ENCODE results near the gene FOXL3.
"Not testable (repeated sequence)": the region's sequence is repeated elsewhere in the genome, so short reads cannot be mapped to it uniquely, and the experiment has no call there.

The FOXL3 gene

DNA sequence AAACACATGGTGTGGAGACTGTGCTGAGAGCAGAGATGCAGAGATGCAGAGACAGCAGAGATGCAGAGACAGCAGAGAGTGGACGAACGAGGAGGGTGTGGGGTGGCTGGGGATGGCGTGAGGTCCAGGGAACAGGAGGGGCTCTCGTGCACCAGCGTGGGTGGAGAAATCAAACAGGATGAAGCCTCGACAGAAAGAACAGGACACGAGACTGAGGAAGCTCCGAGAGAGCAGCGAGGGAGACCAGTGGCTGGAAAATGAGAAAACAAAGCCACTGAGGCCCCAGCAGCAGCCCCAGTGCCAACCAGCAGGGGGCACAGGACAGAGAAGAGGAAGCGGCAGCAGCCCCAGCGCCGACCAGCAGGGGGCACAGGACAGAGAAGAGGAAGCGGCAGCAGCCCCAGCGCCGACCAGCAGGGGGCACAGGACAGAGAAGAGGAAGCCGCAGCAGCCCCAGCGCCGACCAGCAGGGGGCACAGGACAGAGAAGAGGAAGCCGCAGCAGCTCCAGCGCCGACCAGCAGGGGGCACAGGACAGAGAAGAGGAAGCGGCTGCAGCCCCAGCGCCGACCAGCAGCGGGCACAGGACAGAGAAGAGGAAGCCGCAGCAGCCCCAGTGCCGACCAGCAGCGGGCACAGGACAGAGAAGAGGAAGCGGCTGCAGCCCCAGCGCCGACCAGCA is 27.2 kb upstream of the FOXL3 start:
- H3K9me3 ChIP-seq (ENCODE audit: control insufficient read depth in 1 of 2, low read length in 2 of 2): not testable (repeated sequence)

DNA sequence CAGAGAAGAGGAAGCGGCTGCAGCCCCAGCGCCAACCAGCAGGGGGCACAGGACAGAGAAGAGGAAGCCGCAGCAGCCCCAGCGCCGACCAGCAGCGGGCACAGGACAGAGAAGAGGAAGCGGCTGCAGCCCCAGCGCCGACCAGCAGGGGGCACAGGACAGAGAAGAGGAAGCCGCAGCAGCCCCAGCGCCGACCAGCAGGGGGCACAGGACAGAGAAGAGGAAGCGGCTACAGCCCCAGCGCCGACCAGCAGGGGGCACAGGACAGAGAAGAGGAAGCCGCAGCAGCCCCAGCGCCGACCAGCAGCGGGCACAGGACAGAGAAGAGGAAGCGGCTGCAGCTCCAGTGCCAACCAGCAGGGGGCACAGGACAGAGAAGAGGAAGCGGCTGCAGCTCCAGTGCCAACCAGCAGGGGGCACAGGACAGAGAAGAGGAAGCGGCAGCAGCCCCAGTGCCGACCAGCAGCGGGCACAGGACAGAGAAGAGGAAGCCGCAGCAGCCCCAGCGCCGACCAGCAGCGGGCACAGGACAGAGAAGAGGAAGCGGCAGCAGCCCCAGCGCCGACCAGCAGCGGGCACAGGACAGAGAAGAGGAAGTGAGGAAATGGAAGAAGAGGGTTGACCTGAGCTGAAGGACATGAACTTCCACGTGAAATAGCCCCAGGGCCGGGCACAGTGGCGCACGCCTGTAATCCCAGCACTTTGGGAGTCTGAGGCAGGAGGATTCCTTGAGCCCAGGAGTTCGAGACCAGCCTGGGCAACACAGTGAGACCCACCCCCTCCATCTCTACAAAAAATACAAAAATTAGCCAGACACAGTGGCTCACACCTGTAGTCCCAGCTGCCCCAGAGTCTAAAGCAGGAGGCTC is 26.3 kb upstream of the FOXL3 start:
- H3K27ac ChIP-seq (ENCODE audit: low read length); H3K9me3 ChIP-seq (ENCODE audit: control insufficient read depth in 1 of 2, low read length in 2 of 2); H3K4me1 ChIP-seq (ENCODE audit: control insufficient read depth in 1 of 2, insufficient read depth in 2 of 2, low read length in 2 of 2); H3K27me3 ChIP-seq (ENCODE audit: low read depth, low read length); H3K4me3 ChIP-seq (ENCODE audit: low read depth in 1 of 2, low read length in 2 of 2): not testable (repeated sequence)
- peaks cover 6 to 31% of the 10 kb centered on the region in 2 donors for H3K36me3 ChIP-seq (ENCODE audit: control insufficient read depth in 1 of 2, insufficient read depth in 2 of 2, low read length in 2 of 2)

More for the DNA sequence above, 27.2 kb upstream of the FOXL3 start:
- not testable (repeated sequence) for H3K4me3 ChIP-seq (ENCODE audit: low read depth in 1 of 2, low read length in 2 of 2); H3K27me3 ChIP-seq (ENCODE audit: low read depth, low read length); H3K4me1 ChIP-seq (ENCODE audit: control insufficient read depth in 1 of 2, insufficient read depth in 2 of 2, low read length in 2 of 2); H3K27ac ChIP-seq (ENCODE audit: low read length)
- peaks cover 10 to 35% of the 10 kb centered on the region in 2 donors for H3K36me3 ChIP-seq (ENCODE audit: control insufficient read depth in 1 of 2, insufficient read depth in 2 of 2, low read length in 2 of 2)

DNA sequence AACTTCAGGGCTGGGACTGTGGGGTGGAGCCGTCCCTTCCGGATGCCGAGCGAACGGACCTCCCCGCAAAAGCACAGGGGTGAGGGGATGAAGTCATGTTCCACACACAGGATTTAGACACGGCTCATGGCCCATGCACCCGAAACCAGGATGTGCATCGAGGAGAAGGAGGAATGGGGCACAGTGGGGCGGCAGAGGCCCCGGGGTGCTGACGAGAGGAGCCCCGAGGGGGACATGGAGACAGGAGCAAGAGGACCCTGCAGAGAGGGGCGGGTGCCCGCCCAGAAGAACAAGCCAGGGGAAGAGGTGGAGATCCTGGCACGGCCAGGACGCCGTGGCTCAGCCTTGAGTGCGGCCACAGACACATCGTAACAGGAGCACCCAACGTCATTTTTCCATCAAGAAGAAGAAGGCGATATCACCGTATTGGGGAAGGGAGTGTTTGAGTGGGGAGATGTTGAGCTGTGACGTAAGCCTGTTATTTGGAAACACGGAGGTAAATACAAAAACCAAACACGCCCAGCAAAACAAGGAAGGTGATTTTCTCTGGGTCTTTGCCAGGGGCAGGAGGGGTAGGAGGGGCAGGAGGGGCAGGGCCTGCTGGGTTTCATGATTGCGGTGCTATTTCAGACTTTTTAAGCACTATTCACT is 25.3 kb upstream of the FOXL3 start:
- Histone ChIP-seq H3K9me3 (ENCODE audit: control insufficient read depth in 1 of 2, low read length in 2 of 2) (no peaks in the 10 kb centered on the region), H3K4me3 (ENCODE audit: low read depth in 1 of 2, low read length in 2 of 2) (no peak overlapping the region), H3K36me3 (ENCODE audit: control insufficient read depth in 1 of 2, insufficient read depth in 2 of 2, low read length in 2 of 2) (peaks cover 0 to 22% of the 10 kb centered on the region in 2 donors), H3K27ac (ENCODE audit: low read length) (no peak overlapping the region), H3K27me3 (ENCODE audit: low read depth, low read length) (no peaks in the 10 kb centered on the region), H3K4me1 (ENCODE audit: control insufficient read depth in 1 of 2, insufficient read depth in 2 of 2, low read length in 2 of 2) (no peaks in the 10 kb centered on the region)

DNA sequence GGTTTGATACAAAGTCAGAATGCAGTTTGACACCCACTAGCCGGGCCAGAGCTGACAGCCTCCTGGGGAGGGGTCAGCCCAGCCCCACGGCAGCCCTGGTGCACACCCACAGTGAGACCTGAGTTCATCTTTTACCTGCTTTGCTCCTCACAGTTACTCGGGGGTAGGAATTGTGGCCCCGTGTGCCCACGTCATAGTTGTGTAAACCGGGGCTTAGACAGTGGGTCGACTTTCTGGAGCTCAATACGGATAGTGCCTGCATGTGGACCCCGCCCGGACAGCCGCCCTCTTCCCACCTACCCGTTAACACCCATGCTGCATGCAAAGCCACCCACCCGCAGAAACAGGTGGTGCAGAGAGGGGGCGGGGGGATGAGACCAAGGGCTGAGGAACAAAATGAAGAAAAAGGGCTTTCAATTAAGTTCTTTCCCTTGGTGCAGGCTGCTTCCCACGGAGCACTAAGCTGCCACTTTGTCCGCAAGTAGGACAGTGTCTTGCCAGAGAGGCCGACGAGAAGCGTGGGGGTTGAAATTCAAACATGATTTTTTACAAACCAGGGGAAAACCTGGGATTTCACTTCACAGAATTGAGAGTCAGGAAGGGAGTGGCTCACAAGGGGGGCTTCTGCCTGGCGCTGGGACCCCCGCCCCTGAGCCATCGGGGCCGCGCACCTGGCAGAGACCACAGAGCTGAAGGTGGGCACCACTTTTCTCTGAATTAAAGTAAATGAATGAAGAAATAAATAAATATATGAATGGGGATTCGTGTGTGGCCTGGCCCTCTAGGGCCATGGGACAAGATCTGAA is 24.6 kb upstream of the FOXL3 start:
- no peaks in the 10 kb centered on the region for H3K9me3 ChIP-seq (ENCODE audit: control insufficient read depth in 1 of 2, low read length in 2 of 2)
- H3K36me3 ChIP-seq (ENCODE audit: control insufficient read depth in 1 of 2, insufficient read depth in 2 of 2, low read length in 2 of 2): peaks cover 0 to 15% of the 10 kb centered on the region in 2 donors
- no peak overlapping the region for H3K27ac ChIP-seq (ENCODE audit: low read length)
- H3K4me1 ChIP-seq (ENCODE audit: control insufficient read depth in 1 of 2, insufficient read depth in 2 of 2, low read length in 2 of 2): no peaks in the 10 kb centered on the region
- no peaks in the 10 kb centered on the region for H3K27me3 ChIP-seq (ENCODE audit: low read depth, low read length)
- no peak overlapping the region for H3K4me3 ChIP-seq (ENCODE audit: low read depth in 1 of 2, low read length in 2 of 2)

DNA sequence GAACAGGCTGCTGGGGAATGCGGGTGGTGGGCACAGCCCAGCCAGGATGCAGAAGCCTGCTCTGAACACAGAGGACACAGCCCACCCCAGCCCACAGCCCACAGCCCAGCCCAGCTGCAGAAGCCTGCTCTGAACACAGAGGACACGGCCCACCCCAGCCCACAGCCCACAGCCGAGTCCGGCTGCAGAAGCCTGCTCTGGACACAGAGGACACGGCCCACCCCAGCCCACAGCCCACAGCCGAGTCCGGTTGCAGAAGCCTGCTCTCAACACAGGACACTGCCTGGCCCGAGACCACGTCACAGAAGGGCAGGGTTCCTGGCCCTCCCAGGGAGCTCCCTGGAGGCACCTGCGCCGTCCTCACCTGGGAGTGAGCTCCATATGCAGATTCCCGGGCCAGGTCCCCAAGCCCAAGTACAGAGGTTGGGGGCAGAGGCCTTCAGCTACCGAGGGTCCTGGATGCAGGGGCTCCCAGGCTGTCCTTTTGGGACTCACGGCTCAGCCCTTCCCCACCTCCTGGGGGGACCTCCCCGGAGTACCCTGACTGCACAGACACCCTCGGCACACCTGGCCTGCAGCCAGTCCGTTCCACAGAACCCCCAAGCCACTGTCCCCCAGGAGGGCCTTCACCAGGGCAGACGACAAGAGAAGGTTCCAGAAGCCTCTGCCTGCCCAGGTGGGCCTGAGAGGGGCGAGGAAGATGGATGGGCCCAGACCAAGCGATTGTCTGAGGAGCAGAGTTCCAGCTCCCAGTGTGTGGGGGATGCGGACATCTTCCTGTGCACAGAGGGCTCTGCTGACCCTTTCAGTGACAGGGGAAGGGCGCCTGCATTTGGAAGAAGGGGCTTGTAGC is 23.7 kb upstream of the FOXL3 start:
- H3K4me3 ChIP-seq (ENCODE audit: low read depth in 1 of 2, low read length in 2 of 2): no peak overlapping the region
- no peaks in the 10 kb centered on the region for H3K4me1 ChIP-seq (ENCODE audit: control insufficient read depth in 1 of 2, insufficient read depth in 2 of 2, low read length in 2 of 2)
- peaks cover 0 to 6% of the 10 kb centered on the region in 2 donors for H3K36me3 ChIP-seq (ENCODE audit: control insufficient read depth in 1 of 2, insufficient read depth in 2 of 2, low read length in 2 of 2)
- H3K27ac ChIP-seq (ENCODE audit: low read length): no peak overlapping the region
- H3K27me3 ChIP-seq (ENCODE audit: low read depth, low read length): no peaks in the 10 kb centered on the region
- no peaks in the 10 kb centered on the region for H3K9me3 ChIP-seq (ENCODE audit: control insufficient read depth in 1 of 2, low read length in 2 of 2)

DNA sequence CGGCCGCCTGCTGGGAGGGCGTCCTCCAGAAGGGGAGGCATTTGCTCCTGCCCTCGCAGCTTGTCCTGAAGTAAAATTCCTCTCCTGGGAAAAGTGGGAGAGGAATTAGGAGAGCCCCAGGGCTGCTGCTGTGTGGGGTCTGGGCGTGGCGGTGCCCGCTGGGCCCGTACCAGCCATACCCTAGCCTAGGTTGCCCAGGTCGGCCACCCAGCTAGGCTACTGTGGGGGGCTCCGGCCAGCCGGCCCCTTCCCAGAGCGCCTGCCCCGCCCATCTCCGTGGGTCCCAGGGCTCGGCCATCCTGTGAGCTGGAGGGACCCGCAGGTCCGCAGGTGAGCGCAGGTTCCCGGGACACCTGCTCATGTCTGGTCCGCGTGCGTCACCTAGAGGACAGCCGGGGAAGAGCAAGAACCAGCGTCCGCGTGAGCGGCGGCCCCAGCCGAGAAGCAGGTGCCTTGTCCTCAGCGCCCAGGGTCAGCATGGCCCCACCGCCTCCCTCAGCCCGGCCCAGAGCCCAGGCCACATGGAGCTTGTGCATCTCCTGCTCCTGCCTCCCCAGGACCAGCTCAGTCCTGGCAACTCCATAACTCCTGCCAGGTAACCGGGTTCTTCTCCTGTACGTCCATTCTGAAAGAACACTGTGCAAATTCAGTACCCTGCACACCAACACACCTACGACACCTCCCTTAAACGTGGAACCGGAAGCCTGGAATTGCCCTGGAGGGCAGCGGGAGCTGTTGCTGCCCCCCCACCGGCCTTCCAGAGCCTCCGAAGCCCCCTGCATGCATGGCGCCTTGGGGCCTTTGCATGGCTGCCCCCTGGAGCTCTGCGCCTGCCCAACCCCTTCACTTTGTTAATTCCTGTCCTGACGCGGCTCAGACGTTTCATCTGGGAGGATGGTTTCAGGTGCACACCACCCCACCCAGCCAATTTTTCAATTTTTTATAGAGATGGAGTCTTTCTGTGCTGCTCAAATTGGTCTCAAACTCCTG is 22.8 kb upstream of the FOXL3 start:
- Histone ChIP-seq H3K36me3 (ENCODE audit: control insufficient read depth in 1 of 2, insufficient read depth in 2 of 2, low read length in 2 of 2) (no peaks in the 10 kb centered on the region), H3K4me1 (ENCODE audit: control insufficient read depth in 1 of 2, insufficient read depth in 2 of 2, low read length in 2 of 2) (no peaks in the 10 kb centered on the region), H3K27ac (ENCODE audit: low read length) (no peak overlapping the region), H3K27me3 (ENCODE audit: low read depth, low read length) (no peaks in the 10 kb centered on the region), H3K9me3 (ENCODE audit: control insufficient read depth in 1 of 2, low read length in 2 of 2) (no peaks in the 10 kb centered on the region), H3K4me3 (ENCODE audit: low read depth in 1 of 2, low read length in 2 of 2) (no peak overlapping the region)

DNA sequence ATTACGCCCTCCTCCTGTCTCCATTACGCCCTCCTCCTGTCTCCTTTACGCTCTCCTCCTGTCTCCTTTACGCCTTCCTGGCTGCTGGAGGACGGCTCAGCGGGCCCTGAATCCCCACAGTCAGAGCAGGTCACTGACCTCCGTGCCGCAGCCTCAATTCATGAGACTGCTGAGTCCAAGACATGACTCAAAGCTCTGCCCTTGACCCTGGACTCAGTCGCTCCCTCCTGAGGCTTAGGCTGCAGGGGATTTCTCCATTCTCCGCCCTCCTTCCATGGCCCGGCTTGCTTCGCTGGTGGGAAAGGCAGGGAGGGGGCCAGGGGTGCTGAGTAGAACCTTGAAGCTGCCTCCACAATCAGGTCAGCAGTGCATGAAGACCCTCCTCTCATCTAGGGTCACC is 21.0 kb upstream of the FOXL3 start:
- no peaks in the 10 kb centered on the region for H3K36me3 ChIP-seq (ENCODE audit: control insufficient read depth in 1 of 2, insufficient read depth in 2 of 2, low read length in 2 of 2)
- H3K4me3 ChIP-seq (ENCODE audit: low read depth in 1 of 2, low read length in 2 of 2): no peak overlapping the region
- no peak overlapping the region for H3K27ac ChIP-seq (ENCODE audit: low read length)
- H3K27me3 ChIP-seq (ENCODE audit: low read depth, low read length): no peaks in the 10 kb centered on the region
- H3K4me1 ChIP-seq (ENCODE audit: control insufficient read depth in 1 of 2, insufficient read depth in 2 of 2, low read length in 2 of 2): no peaks in the 10 kb centered on the region
- peaks cover 0 to 8% of the 10 kb centered on the region in 2 donors for H3K9me3 ChIP-seq (ENCODE audit: control insufficient read depth in 1 of 2, low read length in 2 of 2)

DNA sequence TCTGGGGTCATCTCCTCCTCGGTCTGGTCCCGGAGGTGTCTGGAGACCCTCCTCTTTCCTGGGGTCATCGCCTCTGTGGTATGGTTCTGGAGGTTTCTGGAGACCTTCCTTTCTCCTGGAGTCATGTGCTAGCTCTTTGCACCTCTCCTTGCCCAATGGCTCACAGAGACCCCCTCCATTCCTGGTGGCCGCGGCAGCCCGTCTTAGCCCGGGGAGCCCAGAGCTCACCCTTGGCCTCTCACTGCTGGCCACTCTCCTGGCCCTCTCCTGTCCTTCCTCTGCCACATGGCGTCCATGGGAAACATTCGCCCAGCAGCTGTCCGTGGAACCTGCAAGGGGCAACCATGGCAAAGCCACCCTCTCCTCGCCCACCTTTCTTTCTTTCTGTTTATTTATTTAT is 20.2 kb upstream of the FOXL3 start:
- Histone ChIP-seq H3K27ac (ENCODE audit: low read length) (no peak overlapping the region), H3K27me3 (ENCODE audit: low read depth, low read length) (no peaks in the 10 kb centered on the region), H3K4me1 (ENCODE audit: control insufficient read depth in 1 of 2, insufficient read depth in 2 of 2, low read length in 2 of 2) (no peaks in the 10 kb centered on the region), H3K4me3 (ENCODE audit: low read depth in 1 of 2, low read length in 2 of 2) (no peak overlapping the region), H3K36me3 (ENCODE audit: control insufficient read depth in 1 of 2, insufficient read depth in 2 of 2, low read length in 2 of 2) (no peaks in the 10 kb centered on the region), H3K9me3 (ENCODE audit: control insufficient read depth in 1 of 2, low read length in 2 of 2) (peaks cover 0 to 8% of the 10 kb centered on the region in 2 donors)

DNA sequence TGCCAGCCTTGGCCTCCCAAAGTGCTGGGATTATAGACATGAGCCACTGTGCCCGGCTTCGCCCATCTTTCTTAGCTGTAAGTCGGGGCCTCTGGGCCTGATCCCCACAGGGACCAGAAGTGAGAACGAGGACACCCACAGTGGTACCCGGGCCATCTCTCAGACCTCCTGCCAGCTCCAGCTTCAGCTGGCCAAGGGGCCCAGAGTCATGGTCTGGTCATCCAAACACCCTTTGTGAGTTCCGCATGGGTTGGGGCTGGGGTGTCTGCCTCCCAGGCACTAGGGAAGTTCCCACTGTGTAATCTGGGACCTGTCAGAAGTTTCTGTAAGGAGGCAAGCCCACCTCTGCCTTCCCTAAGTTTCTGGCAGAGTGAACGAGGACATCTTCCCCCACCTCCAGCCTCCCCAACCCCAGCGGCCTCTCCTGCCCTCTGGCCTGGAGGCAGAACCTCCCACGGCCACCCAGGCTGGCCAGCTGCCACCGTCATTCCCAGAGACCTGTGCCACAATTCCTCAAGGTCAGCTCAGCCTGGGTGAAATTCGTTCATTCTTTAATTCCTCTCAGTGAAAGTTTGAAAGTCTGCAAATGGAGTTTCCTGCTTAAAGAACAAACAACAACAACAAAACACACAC is 19.5 kb upstream of the FOXL3 start:
- no peak overlapping the region for H3K27ac ChIP-seq (ENCODE audit: low read length)
- no peaks in the 10 kb centered on the region for H3K4me1 ChIP-seq (ENCODE audit: control insufficient read depth in 1 of 2, insufficient read depth in 2 of 2, low read length in 2 of 2)
- H3K4me3 ChIP-seq (ENCODE audit: low read depth in 1 of 2, low read length in 2 of 2): no peak overlapping the region
- no peaks in the 10 kb centered on the region for H3K27me3 ChIP-seq (ENCODE audit: low read depth, low read length)
- no peaks in the 10 kb centered on the region for H3K36me3 ChIP-seq (ENCODE audit: control insufficient read depth in 1 of 2, insufficient read depth in 2 of 2, low read length in 2 of 2)
- peaks cover 0 to 8% of the 10 kb centered on the region in 2 donors for H3K9me3 ChIP-seq (ENCODE audit: control insufficient read depth in 1 of 2, low read length in 2 of 2)
